Measurements from ENCODE around the gene AGO1. TPM values are rescaled to one million over a fixed set of nuclear protein-coding genes. Genes with fewer than 3 reads are reported as not detected.

Gene AGO1
- total and polyA plus RNA-seq, 2 of the 8 experiments (the other 6 are each of a cell fraction or from before 2014, with no cell fraction given), result 15.1 to 73.7 TPM

GRCh38 chr1:35930593-35931445, 47.8 kb downstream of the AGO1 start, which contains the start of gene AGO3:
Gene AGO3, plus strand, starts transcription at chr1:35931105. Its CDS starts 322 bp downstream, at chr1:35931427.
- POLR2A ChIA-PET (ENCODE audit: partially characterized antibody), result interaction anchor here (0.8 to 2.6 kb wide), 18 partner anchors 10 to 289 kb away, joined by 3 to 20 read pairs (median 4); partner anchors contain the start of genes AGO1 and CLSPN
- no peaks in the 10 kb centered on the region; the same call in 1 of the 2 replicates for H3K79me1 ChIP-seq (ENCODE audit: low read depth, low read length)
- H2AK5ac ChIP-seq (ENCODE audit: low read depth, low read length), result no peak within 1 kb of the TSS
- H3K36me3 ChIP-seq (ENCODE audit: control insufficient read depth in 2 of 4, insufficient read depth in 4 of 4, low read length in 3 of 4), result no peaks in the 10 kb centered on the region; a peak in 1 of 8 replicates
- H3K4ac ChIP-seq (replicated peaks; ENCODE audit: insufficient read length, low read depth, low read length), result no peak within 1 kb of the TSS
- peak within 1 kb of the TSS; percentile 78 to 85 for H3K4me2 ChIP-seq (ENCODE audit: insufficient read depth in 1 of 2, low read depth in 2 of 2, low read length in 2 of 2)
- no peak within 1 kb of the TSS for H3K14ac ChIP-seq (ENCODE audit: insufficient read length)
- H3K56ac ChIP-seq (replicated peaks; ENCODE audit: insufficient read length, low read depth, low read length), result peak within 1 kb of the TSS; percentile 83
- H3K27me3 ChIP-seq (replicated peaks in 1 of 4; ENCODE audit: control insufficient read depth in 3 of 4, extremely low read depth in 1 of 4, insufficient read depth in 3 of 4, low read length in 3 of 4), result no peaks in the 10 kb centered on the region
- no peak within 1 kb of the TSS for H3K23ac ChIP-seq (ENCODE audit: insufficient read length)
- no peak within 1 kb of the TSS for H2BK15ac ChIP-seq (ENCODE audit: low read length)
- H2BK20ac ChIP-seq (ENCODE audit: low read length), result no peak within 1 kb of the TSS
- FAIRE-seq (no peak), DNase-seq (ENCODE audit: low read depth in 1 of 2, low spot score in 2 of 2) (peak; percentile 53 to 91)
- no peak within 1 kb of the TSS for H2BK12ac ChIP-seq (ENCODE audit: low read depth, low read length)
- 1% methylated on average over 92 of the region's 112 CpGs; no CpG with 5 or more reads in 1 of the 2 experiments for WGBS, 2 experiments (ENCODE audit: extremely low coverage in 1 of 2, insufficient coverage in 1 of 2, insufficient read length in 1 of 2, insufficient replicate concordance in 2 of 2, low coverage in 1 of 2, low lambda C conversion rate in 2 of 2, missing lambda C conversion rate in 1 of 2)
- peak within 1 kb of the TSS; percentile 86 for H3K27ac ChIP-seq (ENCODE audit: low read depth, low read length)
- H2BK120ac ChIP-seq (replicated peaks; ENCODE audit: low read depth, low read length), result no peak within 1 kb of the TSS
- peak within 1 kb of the TSS; percentile 97 for H4K5ac ChIP-seq (ENCODE audit: insufficient read length, low read depth, low read length)
- H3K9me3 ChIP-seq (ENCODE audit: insufficient read depth in 2 of 2, low read depth in 1 of 2, low read length in 1 of 2), result no peaks in the 10 kb centered on the region
- H3K4me3 ChIP-seq (ENCODE audit: extremely low read depth in 1 of 4, insufficient read depth in 2 of 4, low read depth in 3 of 4, low read length in 4 of 4), result peak within 1 kb of the TSS; percentile 85 to 92 (median 90)
- H4K91ac ChIP-seq (replicated peaks; ENCODE audit: insufficient read length, low read length), result peak within 1 kb of the TSS; percentile 46
- H3K18ac ChIP-seq (ENCODE audit: extremely low read depth, low read length), result peak within 1 kb of the TSS; percentile 92
- peaks cover 3 to 44% of the 10 kb centered on the region in 2 experiments for H3K79me2 ChIP-seq (ENCODE audit: control insufficient read depth in 1 of 2, insufficient read depth in 2 of 2, low read length in 2 of 2)
- H3K23me2 ChIP-seq (ENCODE audit: low read depth, low read length), result 0 out of 2 replicates have a peak, but pooled peaks cover 6% of the 10 kb centered on the region
- peaks cover 0 to 4% (median 0%) of the 10 kb centered on the region in 4 experiments; a peak in 2 of 7 replicates for H3K4me1 ChIP-seq (replicated peaks in 1 of 4; ENCODE audit: control insufficient read depth in 3 of 4, insufficient read depth in 4 of 4, low read length in 3 of 4)
- H4K20me1 ChIP-seq (replicated peaks in 1 of 2; ENCODE audit: control insufficient read depth in 1 of 2, insufficient read depth in 2 of 2, low read length in 2 of 2), result no peaks in the 10 kb centered on the region
- CTCF ChIA-PET (ENCODE audit: partially characterized antibody), result interaction anchor here (0.8 to 1.4 kb wide), 5 partner anchors 11 to 156 kb away, joined by 3 to 4 read pairs (median 3); no protein-coding TSS in a partner anchor
- H2AFZ ChIP-seq (ENCODE audit: low read length), result peak within 1 kb of the TSS; percentile 30
- H2BK5ac ChIP-seq (ENCODE audit: low read depth, low read length), result peak within 1 kb of the TSS; percentile 83
- H4K8ac ChIP-seq (ENCODE audit: extremely low read depth, insufficient read depth, low read length), result peak within 1 kb of the TSS; percentile 95
- peak within 1 kb of the TSS; percentile 75 to 89 (median 80) for H3K9ac ChIP-seq (replicated peaks in 1 of 4; ENCODE audit: extremely low read depth in 1 of 4, low read depth in 3 of 4, low read length in 3 of 4)
- TF ChIP-seq ZNF274 (IDR thresholded peaks at IDR 0.05; ENCODE audit: borderline replicate concordance, extremely low read depth, low read length), result no peak
- peak; percentile 36 for TF ChIP-seq TAF7 (optimal IDR thresholded peaks at IDR 0.05; ENCODE audit: borderline replicate concordance, low read depth, low read length)
- TF ChIP-seq SP1 (IDR thresholded peaks at IDR 0.05; ENCODE audit: low read depth, low read length), result no peak
- TF ChIP-seq MAX (IDR thresholded peaks at IDR 0.05), result 0 out of 2 replicates have a peak, but pooled peaks have one; percentile 49
- TF ChIP-seq ATF3 (IDR thresholded peaks at IDR 0.05; ENCODE audit: insufficient read depth, low read depth, low read length), result no peak
- TF ChIP-seq BACH1 (IDR thresholded peaks at IDR 0.05; ENCODE audit: low read length), result no peak
- peak; percentile 87 for TF ChIP-seq TAF1 (IDR thresholded peaks at IDR 0.05; ENCODE audit: low read depth, low read length)
- TF ChIP-seq SRF (IDR thresholded peaks at IDR 0.05; ENCODE audit: low read depth, low read length), result no peak
- peak; percentile 81 to 93 for TF ChIP-seq POLR2A (IDR thresholded peaks at IDR 0.05; ENCODE audit: control extremely low read depth in 1 of 2, low read depth in 2 of 2, low read length in 2 of 2)
- no peak for TF ChIP-seq RNF2 (IDR thresholded peaks at IDR 0.05; ENCODE audit: borderline replicate concordance, low read depth, low read length, missing control alignments, poor library complexity, severe bottlenecking)
- TF ChIP-seq CEBPB (IDR thresholded peaks at IDR 0.05; ENCODE audit: low read depth, low read length), result no peak
